ENCODE results near the gene SLC25A43.

SLC25A43 gene

DNA sequence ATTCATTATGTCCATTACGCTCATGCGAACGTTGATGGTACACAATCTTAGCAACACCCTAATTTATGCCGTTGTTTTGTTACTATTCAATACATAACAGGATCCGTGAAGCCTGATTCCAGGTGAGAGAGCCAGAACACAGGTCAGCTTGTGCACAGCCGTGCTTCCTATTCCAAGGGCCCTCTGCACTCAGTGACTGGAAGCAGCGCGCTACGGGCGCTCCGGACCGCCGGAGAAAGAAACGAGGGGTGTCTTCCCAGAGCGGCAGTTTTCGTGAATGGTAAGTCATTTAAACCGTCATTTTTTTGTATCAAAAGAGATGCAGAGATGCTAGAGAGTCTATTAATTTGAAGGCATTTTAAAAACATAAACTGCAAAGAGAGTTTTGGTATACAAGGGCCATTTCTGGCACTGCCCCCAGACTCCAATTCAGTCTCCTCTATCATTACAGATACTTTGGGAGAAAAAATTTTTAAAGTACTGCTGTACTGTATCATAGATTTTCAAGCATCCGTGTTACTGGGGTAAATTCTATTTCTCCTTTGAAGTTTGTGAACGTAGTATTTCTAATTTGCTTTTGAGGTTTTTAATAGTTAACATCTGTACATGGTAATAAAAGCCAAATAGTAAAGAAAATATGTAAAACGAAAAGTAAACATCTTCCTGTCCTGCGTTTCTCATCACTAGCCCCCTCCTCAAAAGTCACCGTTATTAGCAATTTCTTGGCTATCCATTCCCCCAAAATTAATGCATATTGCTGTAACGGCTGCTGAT is 75.7 kb downstream of the SLC25A43 start:
- H3K4me3 ChIP-seq (ENCODE audit: low read length, poor library complexity, severe bottlenecking): no peak overlapping the region
- no peak overlapping the region for H2AFZ ChIP-seq (ENCODE audit: low read length)
- H3K79me2 ChIP-seq (ENCODE audit: insufficient read depth, low read length): peaks cover 10% of the 10 kb centered on the region
- no peaks in the 10 kb centered on the region for H3K9me2 ChIP-seq (replicated peaks; ENCODE audit: low read depth, low read length)
- no peaks in the 10 kb centered on the region for H3K4me1 ChIP-seq (ENCODE audit: insufficient read depth, low read length, poor library complexity, severe bottlenecking)
- no peak overlapping the region for H3K4me2 ChIP-seq (ENCODE audit: low read depth, low read length, poor library complexity, severe bottlenecking)
- peaks cover 8% of the 10 kb centered on the region for H4K20me1 ChIP-seq (ENCODE audit: insufficient read depth, low read length, poor library complexity, severe bottlenecking)
- no peaks in the 10 kb centered on the region for H3F3A ChIP-seq (ENCODE audit: low read depth)
- H3K9ac ChIP-seq (ENCODE audit: low read depth, low read length, poor library complexity, severe bottlenecking): no peak overlapping the region
- peaks cover 16% of the 10 kb centered on the region; the same call in 1 of the 2 replicates for H3K36me3 ChIP-seq (ENCODE audit: insufficient read depth, low read length)
- H3K27me3 ChIP-seq (ENCODE audit: insufficient read depth, low read length, poor library complexity, severe bottlenecking): no peaks in the 10 kb centered on the region
- TF ChIP-seq EZH2phosphoT487 (IDR thresholded peaks at IDR 0.05; ENCODE audit: borderline replicate concordance): no peak
- TF ChIP-seq, protein P1, sequence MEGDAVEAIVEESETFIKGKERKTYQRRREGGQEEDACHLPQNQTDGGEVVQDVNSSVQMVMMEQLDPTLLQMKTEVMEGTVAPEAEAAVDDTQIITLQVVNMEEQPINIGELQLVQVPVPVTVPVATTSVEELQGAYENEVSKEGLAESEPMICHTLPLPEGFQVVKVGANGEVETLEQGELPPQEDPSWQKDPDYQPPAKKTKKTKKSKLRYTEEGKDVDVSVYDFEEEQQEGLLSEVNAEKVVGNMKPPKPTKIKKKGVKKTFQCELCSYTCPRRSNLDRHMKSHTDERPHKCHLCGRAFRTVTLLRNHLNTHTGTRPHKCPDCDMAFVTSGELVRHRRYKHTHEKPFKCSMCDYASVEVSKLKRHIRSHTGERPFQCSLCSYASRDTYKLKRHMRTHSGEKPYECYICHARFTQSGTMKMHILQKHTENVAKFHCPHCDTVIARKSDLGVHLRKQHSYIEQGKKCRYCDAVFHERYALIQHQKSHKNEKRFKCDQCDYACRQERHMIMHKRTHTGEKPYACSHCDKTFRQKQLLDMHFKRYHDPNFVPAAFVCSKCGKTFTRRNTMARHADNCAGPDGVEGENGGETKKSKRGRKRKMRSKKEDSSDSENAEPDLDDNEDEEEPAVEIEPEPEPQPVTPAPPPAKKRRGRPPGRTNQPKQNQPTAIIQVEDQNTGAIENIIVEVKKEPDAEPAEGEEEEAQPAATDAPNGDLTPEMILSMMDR (conservative IDR thresholded peaks at IDR 0.05; ENCODE audit: low read length): no peak
- H3K9me3 ChIP-seq (ENCODE audit: insufficient read depth, low read depth, low read length): no peaks in the 10 kb centered on the region

DNA sequence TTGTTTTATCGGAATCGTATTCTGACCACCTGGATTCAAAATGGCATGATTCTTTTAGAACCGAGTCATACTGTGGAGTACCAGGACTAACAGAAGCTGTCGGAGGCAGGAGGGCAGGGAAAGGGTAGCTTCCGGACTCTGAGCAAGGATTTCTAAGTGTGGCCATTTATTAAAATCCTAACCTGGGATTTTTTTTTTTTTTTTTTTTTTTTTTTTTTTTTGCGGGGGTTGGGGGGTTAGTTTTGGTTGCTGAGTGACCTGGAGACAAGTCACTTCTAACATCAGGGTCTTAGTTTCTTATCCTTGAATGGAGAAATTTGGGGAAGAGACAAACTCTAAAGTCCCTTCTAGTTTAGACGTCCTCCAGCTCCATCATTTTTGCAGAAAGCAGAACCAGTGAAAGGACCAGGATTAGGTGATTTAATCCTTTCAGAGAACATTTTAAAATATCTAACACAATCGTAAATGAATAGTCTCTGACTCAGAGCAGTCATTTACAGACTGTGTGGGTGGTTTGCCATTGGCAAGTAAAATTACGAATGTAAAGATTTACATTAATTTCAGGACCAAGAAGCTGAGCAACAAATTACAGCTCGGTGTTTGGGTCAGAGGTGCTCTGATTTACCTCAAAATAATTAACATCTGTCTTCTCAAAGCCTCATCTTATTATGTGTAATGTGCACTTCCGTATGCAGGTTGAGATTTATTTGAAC is 76.4 kb downstream of the SLC25A43 start:
- H3K79me2 ChIP-seq (ENCODE audit: insufficient read depth, low read length): peaks cover 2% of the 10 kb centered on the region; the same call in 1 of the 2 replicates
- H3F3A ChIP-seq (ENCODE audit: low read depth): no peaks in the 10 kb centered on the region
- H3K27me3 ChIP-seq (ENCODE audit: insufficient read depth, low read length, poor library complexity, severe bottlenecking): no peaks in the 10 kb centered on the region
- H3K4me2 ChIP-seq (ENCODE audit: low read depth, low read length, poor library complexity, severe bottlenecking): no peak overlapping the region
- H3K4me1 ChIP-seq (ENCODE audit: insufficient read depth, low read length, poor library complexity, severe bottlenecking): no peaks in the 10 kb centered on the region
- peaks cover 2% of the 10 kb centered on the region for H4K20me1 ChIP-seq (ENCODE audit: insufficient read depth, low read length, poor library complexity, severe bottlenecking)
- H2AFZ ChIP-seq (ENCODE audit: low read length): no peak overlapping the region
- H3K9me2 ChIP-seq (replicated peaks; ENCODE audit: low read depth, low read length): no peaks in the 10 kb centered on the region
- no peak for TF ChIP-seq EZH2phosphoT487 (IDR thresholded peaks at IDR 0.05; ENCODE audit: borderline replicate concordance)
- TF ChIP-seq, protein P1 (conservative IDR thresholded peaks at IDR 0.05; ENCODE audit: low read length): no peak
- no peaks in the 10 kb centered on the region for H3K9me3 ChIP-seq (ENCODE audit: insufficient read depth, low read depth, low read length)
- H3K9ac ChIP-seq (ENCODE audit: low read depth, low read length, poor library complexity, severe bottlenecking): no peak overlapping the region
- peaks cover 9% of the 10 kb centered on the region; the same call in 1 of the 2 replicates for H3K36me3 ChIP-seq (ENCODE audit: insufficient read depth, low read length)
- no peak overlapping the region for H3K4me3 ChIP-seq (ENCODE audit: low read length, poor library complexity, severe bottlenecking)

DNA sequence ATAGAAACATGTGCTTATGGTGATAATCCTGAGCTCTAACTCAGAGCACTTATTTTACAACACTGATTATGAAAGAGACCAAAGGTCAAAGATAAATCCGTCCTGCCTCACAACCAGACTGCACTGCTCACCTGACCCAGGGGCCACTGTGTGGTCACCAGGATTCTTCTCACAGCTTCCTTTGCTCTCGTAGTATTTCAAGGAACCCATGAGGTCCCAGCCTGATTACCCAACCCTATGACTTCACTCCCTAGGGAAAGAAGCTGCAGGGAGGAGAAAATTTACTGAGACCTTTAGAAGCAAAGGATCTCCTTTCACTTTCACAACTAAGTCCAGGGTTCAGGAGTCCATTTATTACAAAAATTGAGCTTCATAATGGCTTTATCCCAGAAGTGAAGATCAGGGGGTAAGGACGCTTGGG is 78.7 kb downstream of the SLC25A43 start:
- Histone ChIP-seq H3F3A (ENCODE audit: low read depth) (no peaks in the 10 kb centered on the region), H3K4me2 (ENCODE audit: low read depth, low read length, poor library complexity, severe bottlenecking) (no peak overlapping the region), H3K4me3 (ENCODE audit: low read length, poor library complexity, severe bottlenecking) (no peak overlapping the region), H3K9ac (ENCODE audit: low read depth, low read length, poor library complexity, severe bottlenecking) (no peak overlapping the region), H2AFZ (ENCODE audit: low read length) (no peak overlapping the region), H4K20me1 (ENCODE audit: insufficient read depth, low read length, poor library complexity, severe bottlenecking) (no peaks in the 10 kb centered on the region), H3K9me3 (ENCODE audit: insufficient read depth, low read depth, low read length) (no peaks in the 10 kb centered on the region), H3K9me2 (replicated peaks; ENCODE audit: low read depth, low read length) (no peaks in the 10 kb centered on the region), H3K27me3 (ENCODE audit: insufficient read depth, low read length, poor library complexity, severe bottlenecking) (no peaks in the 10 kb centered on the region), H3K36me3 (ENCODE audit: insufficient read depth, low read length) (no peaks in the 10 kb centered on the region), H3K4me1 (ENCODE audit: insufficient read depth, low read length, poor library complexity, severe bottlenecking) (no peaks in the 10 kb centered on the region), H3K79me2 (ENCODE audit: insufficient read depth, low read length) (no peaks in the 10 kb centered on the region)
- TF ChIP-seq, protein P1 (conservative IDR thresholded peaks at IDR 0.05; ENCODE audit: low read length): no peak
- no peak for TF ChIP-seq EZH2phosphoT487 (IDR thresholded peaks at IDR 0.05; ENCODE audit: borderline replicate concordance)
